ENCODE data around the gene ATXN10.

DNA sequence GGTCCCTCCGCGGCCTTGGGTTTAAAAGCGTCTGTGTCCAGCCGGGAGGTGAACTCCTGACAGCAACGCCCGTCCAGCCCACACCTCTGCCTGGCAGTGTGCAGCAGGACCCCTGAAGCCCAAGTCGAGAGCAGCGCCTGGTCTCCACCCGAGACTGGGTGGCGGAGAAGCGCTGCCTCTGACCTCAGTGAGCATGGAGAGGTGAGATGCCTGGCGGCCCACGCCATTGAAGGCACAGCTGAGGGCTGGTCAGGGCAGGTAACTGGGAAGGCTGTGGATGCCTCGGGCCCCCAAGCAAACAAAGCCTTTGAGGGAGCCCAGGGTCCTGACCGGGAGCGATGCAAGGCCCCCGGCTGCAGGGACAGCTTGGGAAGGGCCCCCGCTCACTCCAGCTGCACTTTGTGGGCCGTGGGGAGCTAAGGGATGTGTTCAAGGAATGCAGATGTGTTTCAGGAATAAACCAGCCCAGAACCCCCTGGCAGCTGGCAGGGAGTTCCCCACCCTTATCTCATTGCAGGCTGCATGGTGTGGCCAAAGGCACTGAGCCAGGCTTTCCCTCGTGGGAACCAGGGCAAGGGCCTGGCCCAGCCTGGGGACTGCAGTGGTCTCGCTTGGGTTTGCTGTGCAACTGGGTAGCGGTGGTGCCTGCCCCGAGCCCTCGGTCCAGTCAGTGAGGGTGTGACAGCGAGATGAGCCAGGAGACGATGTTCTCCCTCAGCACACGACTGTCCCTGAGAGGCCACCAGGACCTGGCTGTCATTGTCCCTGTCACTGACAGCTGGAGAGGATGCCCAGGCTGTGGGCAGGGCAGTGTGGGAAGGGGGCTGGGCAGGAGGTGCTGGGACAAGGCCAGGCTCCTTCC is 212.8 kb downstream of the ATXN10 start:
- TF ChIP-seq, protein P1, sequence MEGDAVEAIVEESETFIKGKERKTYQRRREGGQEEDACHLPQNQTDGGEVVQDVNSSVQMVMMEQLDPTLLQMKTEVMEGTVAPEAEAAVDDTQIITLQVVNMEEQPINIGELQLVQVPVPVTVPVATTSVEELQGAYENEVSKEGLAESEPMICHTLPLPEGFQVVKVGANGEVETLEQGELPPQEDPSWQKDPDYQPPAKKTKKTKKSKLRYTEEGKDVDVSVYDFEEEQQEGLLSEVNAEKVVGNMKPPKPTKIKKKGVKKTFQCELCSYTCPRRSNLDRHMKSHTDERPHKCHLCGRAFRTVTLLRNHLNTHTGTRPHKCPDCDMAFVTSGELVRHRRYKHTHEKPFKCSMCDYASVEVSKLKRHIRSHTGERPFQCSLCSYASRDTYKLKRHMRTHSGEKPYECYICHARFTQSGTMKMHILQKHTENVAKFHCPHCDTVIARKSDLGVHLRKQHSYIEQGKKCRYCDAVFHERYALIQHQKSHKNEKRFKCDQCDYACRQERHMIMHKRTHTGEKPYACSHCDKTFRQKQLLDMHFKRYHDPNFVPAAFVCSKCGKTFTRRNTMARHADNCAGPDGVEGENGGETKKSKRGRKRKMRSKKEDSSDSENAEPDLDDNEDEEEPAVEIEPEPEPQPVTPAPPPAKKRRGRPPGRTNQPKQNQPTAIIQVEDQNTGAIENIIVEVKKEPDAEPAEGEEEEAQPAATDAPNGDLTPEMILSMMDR (IDR thresholded peaks at IDR 0.05; ENCODE audit: borderline replicate concordance, extremely low read depth, low read length, poor library complexity, severe bottlenecking) = no peak
- no peak for TF ChIP-seq EZH2 (IDR thresholded peaks at IDR 0.05; ENCODE audit: borderline replicate concordance, low read depth, low read length, severe bottlenecking)
